T-helper 2 cell treated with Interferon-gamma antibody and Interleukin-4, amounts not matched to agents 5 μg/mL and 100 μg/mL, for 36 hours (primary cell): Measurements from ENCODE around the gene PIK3CA.
"Not testable (repeated sequence)": the region's sequence is repeated elsewhere in the genome, so short reads cannot be mapped to it uniquely, and the experiment has no call there.

Experiments used
- DNase-seq: peaks from one replicate; pipeline ENCODE4 v3.0.0; 2021; ENCODE audit warnings: low spot score
- H3K27ac Mint-ChIP-seq: one replicate; pipeline ENCODE4 v1.8.0; 2021; ENCODE audit warnings: mild to moderate bottlenecking, mixed read lengths
- H3K27me3 Mint-ChIP-seq: one replicate; pipeline ENCODE4 v1.8.0; 2021; ENCODE audit warnings: low read depth, mixed read lengths
- H3K36me3 Mint-ChIP-seq: one replicate; pipeline ENCODE4 v1.8.0; 2021; ENCODE audit warnings: low read depth, mixed read lengths
- H3K4me1 Mint-ChIP-seq: one replicate; pipeline ENCODE4 v1.8.0; 2021; ENCODE audit warnings: low read depth, mixed read lengths
- H3K4me3 Mint-ChIP-seq: one replicate; pipeline ENCODE4 v1.8.0; 2022; ENCODE audit warnings: mild to moderate bottlenecking, moderate library complexity, mixed read lengths
- H3K9me3 Mint-ChIP-seq: one replicate; pipeline ENCODE4 v1.8.0; 2021; ENCODE audit warnings: mixed read lengths

PIK3CA gene

GRCh38 chr3:179244878-179245277 is 96.7 kb downstream of the PIK3CA start:
- H3K27me3 Mint-ChIP-seq = no peaks in the 10 kb centered on the region

GRCh38 chr3:179247289-179248015 is 99.3 kb downstream of the PIK3CA start:
- Mint-ChIP-seq H3K36me3 (peaks cover 1% of the 10 kb centered on the region), H3K4me1 (no peaks in the 10 kb centered on the region), H3K4me3 (no peak overlapping the region), H3K27ac (no peak overlapping the region), H3K9me3 (no peaks in the 10 kb centered on the region), H3K27me3 (no peaks in the 10 kb centered on the region)
- DNase-seq = no peak

More at GRCh38 chr3:179244878-179245277, 96.7 kb downstream of the PIK3CA start:
- Mint-ChIP-seq H3K36me3 (peaks cover 1% of the 10 kb centered on the region), H3K4me1 (no peaks in the 10 kb centered on the region), H3K27ac (no peak overlapping the region), H3K9me3 (no peaks in the 10 kb centered on the region), H3K4me3 (no peak overlapping the region)
- DNase-seq = no peak

GRCh38 chr3:179250803-179251476 is 102.8 kb downstream of the PIK3CA start, which contains the start of gene KCNMB3:
KCNMB3 (minus strand) TSS chr3:179251114; CDS start chr3:179250990, 124 bp downstream.
- Mint-ChIP-seq H3K9me3 (no peaks in the 10 kb centered on the region), H3K4me1 (no peaks in the 10 kb centered on the region), H3K4me3 (no peak within 1 kb of the TSS), H3K36me3 (peaks cover 1% of the 10 kb centered on the region), H3K27ac (no peak within 1 kb of the TSS), H3K27me3 (peaks cover 6% of the 10 kb centered on the region)
- no peak for DNase-seq

- peaks cover 5% of the 10 kb centered on the region for H3K9me3 Mint-ChIP-seq
- H3K27ac Mint-ChIP-seq = no peak overlapping the region
- no peak overlapping the region for H3K4me3 Mint-ChIP-seq
- peaks cover 6% of the 10 kb centered on the region for H3K4me1 Mint-ChIP-seq
- DNase-seq = no peak
- H3K36me3 Mint-ChIP-seq = peaks cover 2% of the 10 kb centered on the region
- H3K27me3 Mint-ChIP-seq = peaks cover 22% of the 10 kb centered on the region
Observed at GRCh38 chr3:179256813-179257212, 108.7 kb downstream of the PIK3CA start.

- DNase-seq, H3K36me3 Mint-ChIP-seq, H3K9me3 Mint-ChIP-seq, H3K4me3 Mint-ChIP-seq, H3K27ac Mint-ChIP-seq, H3K4me1 Mint-ChIP-seq: not testable (repeated sequence)
- peaks cover 22% of the 10 kb centered on the region for H3K27me3 Mint-ChIP-seq
Observed at GRCh38 chr3:179257742-179258141, 109.6 kb downstream of the PIK3CA start.

- Mint-ChIP-seq H3K4me1 (peaks cover 6% of the 10 kb centered on the region), H3K36me3 (peaks cover 2% of the 10 kb centered on the region), H3K9me3 (peaks cover 5% of the 10 kb centered on the region), H3K27me3 (peaks cover 22% of the 10 kb centered on the region), H3K27ac (no peak overlapping the region), H3K4me3 (no peak overlapping the region)
- DNase-seq = no peak
Observed at GRCh38 chr3:179258820-179259219, 110.7 kb downstream of the PIK3CA start.

GRCh38 chr3:179259959-179260756 is 112.0 kb downstream of the PIK3CA start:
- not testable (repeated sequence) for H3K4me1 Mint-ChIP-seq, H3K36me3 Mint-ChIP-seq, H3K27ac Mint-ChIP-seq, H3K9me3 Mint-ChIP-seq, DNase-seq
- Mint-ChIP-seq H3K4me3 (peak overlapping the region; percentile 3), H3K27me3 (peaks cover 28% of the 10 kb centered on the region)

- H3K4me3 Mint-ChIP-seq = peak overlapping the region; percentile 81
- H3K27ac Mint-ChIP-seq = no peak overlapping the region
- peaks cover 5% of the 10 kb centered on the region for H3K9me3 Mint-ChIP-seq
- peaks cover 2% of the 10 kb centered on the region for H3K36me3 Mint-ChIP-seq
- H3K27me3 Mint-ChIP-seq = peaks cover 26% of the 10 kb centered on the region
- DNase-seq = peak; percentile 68
- H3K4me1 Mint-ChIP-seq = peaks cover 15% of the 10 kb centered on the region
Observed at GRCh38 chr3:179260949-179261765, 113.0 kb downstream of the PIK3CA start.

- Mint-ChIP-seq H3K27me3 (peaks cover 25% of the 10 kb centered on the region), H3K36me3 (peaks cover 2% of the 10 kb centered on the region), H3K4me1 (peaks cover 16% of the 10 kb centered on the region)
Observed at GRCh38 chr3:179263134-179263533, 115.0 kb downstream of the PIK3CA start.

GRCh38 chr3:179264449-179264848 is 116.3 kb downstream of the PIK3CA start:
- H3K9me3 Mint-ChIP-seq = peaks cover 5% of the 10 kb centered on the region
- no peak for DNase-seq
- no peak overlapping the region for H3K4me3 Mint-ChIP-seq
- H3K36me3 Mint-ChIP-seq = peaks cover 2% of the 10 kb centered on the region
- no peak overlapping the region for H3K27ac Mint-ChIP-seq
- peaks cover 21% of the 10 kb centered on the region for H3K27me3 Mint-ChIP-seq
- peaks cover 16% of the 10 kb centered on the region for H3K4me1 Mint-ChIP-seq

More at GRCh38 chr3:179263134-179263533, 115.0 kb downstream of the PIK3CA start:
- DNase-seq = no peak
- H3K9me3 Mint-ChIP-seq = peaks cover 5% of the 10 kb centered on the region
- no peak overlapping the region for H3K27ac Mint-ChIP-seq
- H3K4me3 Mint-ChIP-seq = no peak overlapping the region

GRCh38 chr3:179265092-179265491 is 116.9 kb downstream of the PIK3CA start:
- no peak for DNase-seq
- Mint-ChIP-seq H3K27me3 (peaks cover 19% of the 10 kb centered on the region), H3K4me1 (peaks cover 14% of the 10 kb centered on the region), H3K27ac (no peak overlapping the region), H3K9me3 (peaks cover 5% of the 10 kb centered on the region), H3K36me3 (peaks cover 2% of the 10 kb centered on the region), H3K4me3 (no peak overlapping the region)

GRCh38 chr3:179265875-179266274 is 117.7 kb downstream of the PIK3CA start:
- Mint-ChIP-seq H3K4me3 (no peak overlapping the region), H3K27ac (peak overlapping the region; percentile 28), H3K9me3 (no peaks in the 10 kb centered on the region), H3K36me3 (no peaks in the 10 kb centered on the region), H3K4me1 (peaks cover 11% of the 10 kb centered on the region), H3K27me3 (peaks cover 13% of the 10 kb centered on the region)
- DNase-seq = no peak

GRCh38 chr3:179266701-179267211 is 118.6 kb downstream of the PIK3CA start:
- Mint-ChIP-seq H3K9me3 (no peaks in the 10 kb centered on the region), H3K4me3 (no peak overlapping the region), H3K4me1 (peaks cover 10% of the 10 kb centered on the region), H3K27me3 (peaks cover 12% of the 10 kb centered on the region), H3K27ac (no peak overlapping the region), H3K36me3 (no peaks in the 10 kb centered on the region)
- DNase-seq = no peak
